ACC112 (cell line): ENCODE results near the gene ST3GAL2.
"Not testable (repeated sequence)": the region's sequence is repeated elsewhere in the genome, so short reads cannot be mapped to it uniquely, and the experiment has no call there.

ENCODE experiments used
- H2AFZ ChIP-seq: fragments of 200-600 bp; sonication (generic); one replicate; pipeline ENCODE4 v1.6.0; 2017; ENCODE audit warnings: antibody characterized with exemption, low read length; ENCODE audit not compliant: unreplicated experiment
- H3K27ac ChIP-seq: fragments of 200-600 bp; sonication (generic); 2 replicates; pipeline ENCODE4 v1.5.1; 2014; ENCODE audit warnings: low read depth, mild to moderate bottlenecking, antibody characterized with exemption, low read length, moderate library complexity
- H3K27me3 ChIP-seq: fragments of 200-600 bp; sonication (generic); 2 replicates; pipeline ENCODE4 v1.6.1; 2014; ENCODE audit warnings: mild to moderate bottlenecking, antibody characterized with exemption, low read length, moderate library complexity, mixed read lengths; ENCODE audit not compliant: insufficient read depth
- H3K36me3 ChIP-seq: fragments of 200-600 bp; sonication (generic); 2 replicates; pipeline ENCODE4 v1.6.1; 2016; ENCODE audit warnings: mild to moderate bottlenecking, antibody characterized with exemption, low read length, moderate library complexity, mixed read lengths; ENCODE audit not compliant: insufficient read depth
- H3K4me1 ChIP-seq: fragments of 200-600 bp; sonication (generic); one replicate; pipeline ENCODE4 v1.6.1; 2016; ENCODE audit warnings: low read length, mixed read lengths; ENCODE audit not compliant: insufficient read depth, unreplicated experiment, control insufficient read depth
- H3K4me3 ChIP-seq: fragments of 200-600 bp; sonication (generic); 2 replicates; pipeline ENCODE4 v1.5.1; 2014; ENCODE audit warnings: mild to moderate bottlenecking, low read depth, low read length
- H3K79me2 ChIP-seq: fragments of 200-600 bp; sonication (generic); one replicate; pipeline ENCODE4 v1.6.0; 2016; ENCODE audit warnings: low read length; ENCODE audit not compliant: control insufficient read depth, unreplicated experiment, insufficient read depth

ST3GAL2 gene

DNA sequence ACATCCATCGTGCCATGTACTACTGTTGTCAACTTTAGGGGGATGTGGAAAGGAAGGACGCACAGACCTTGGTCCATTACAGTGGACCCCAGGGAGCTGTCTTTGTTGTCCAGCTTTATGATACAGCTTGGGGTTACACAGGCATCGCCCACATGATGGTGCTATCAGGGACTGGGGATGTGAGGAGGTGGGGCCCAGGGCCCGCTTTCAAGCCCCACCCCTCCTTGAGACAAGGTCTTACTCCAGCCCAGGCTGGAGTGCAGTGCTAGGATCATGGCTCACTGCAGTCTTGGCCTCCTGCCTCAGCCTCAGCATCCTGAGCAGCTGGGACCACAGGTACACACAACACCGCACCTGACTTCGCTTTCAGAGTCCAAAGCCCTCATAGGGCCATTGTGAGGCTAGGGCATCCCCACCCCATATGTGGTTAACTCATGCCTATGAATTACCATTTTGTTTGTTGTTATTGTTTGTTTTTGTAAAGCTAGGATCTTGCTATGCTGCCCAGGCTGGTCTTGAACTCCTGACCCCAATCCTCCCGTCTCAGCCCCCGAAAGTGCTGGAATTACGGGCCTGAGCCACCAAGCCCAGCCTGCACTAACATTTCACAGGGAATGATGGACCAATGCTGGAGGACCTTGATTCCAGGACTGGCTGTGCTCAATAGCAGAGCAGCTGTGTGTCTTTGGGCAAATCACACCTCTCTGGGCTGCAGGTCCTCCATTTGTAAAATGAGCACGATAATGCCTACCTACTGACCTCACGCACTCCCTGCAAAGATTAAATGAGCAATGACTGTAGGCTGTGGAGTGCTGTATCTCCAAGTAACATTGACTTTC is 17.2 kb downstream of the ST3GAL2 start:
- H2AFZ ChIP-seq, result no peak overlapping the region
- H3K79me2 ChIP-seq, result peaks cover 69% of the 10 kb centered on the region
- no peak overlapping the region for H3K27ac ChIP-seq
- no peaks in the 10 kb centered on the region for H3K27me3 ChIP-seq
- peaks cover 4% of the 10 kb centered on the region; the same call in 1 of the 2 replicates for H3K36me3 ChIP-seq
- H3K4me3 ChIP-seq, result no peak overlapping the region
- H3K4me1 ChIP-seq, result peaks cover 19% of the 10 kb centered on the region

- H3K27me3 ChIP-seq, result no peaks in the 10 kb centered on the region
- H3K36me3 ChIP-seq, result peaks cover 4% of the 10 kb centered on the region; the same call in 1 of the 2 replicates
- H3K4me3 ChIP-seq, result no peak overlapping the region
- no peak overlapping the region for H3K27ac ChIP-seq
- peaks cover 19% of the 10 kb centered on the region for H3K4me1 ChIP-seq
- no peak overlapping the region for H2AFZ ChIP-seq
- H3K79me2 ChIP-seq, result peaks cover 68% of the 10 kb centered on the region
These were observed 17.9 kb downstream of the ST3GAL2 start for GRCh38 chr16:70421014-70421413.

GRCh38 chr16:70419384-70420327 is 19.2 kb downstream of the ST3GAL2 start:
- H2AFZ ChIP-seq, result no peak overlapping the region
- peaks cover 2% of the 10 kb centered on the region; the same call in 1 of the 2 replicates for H3K36me3 ChIP-seq
- H3K4me1 ChIP-seq, result peaks cover 19% of the 10 kb centered on the region

DNA sequence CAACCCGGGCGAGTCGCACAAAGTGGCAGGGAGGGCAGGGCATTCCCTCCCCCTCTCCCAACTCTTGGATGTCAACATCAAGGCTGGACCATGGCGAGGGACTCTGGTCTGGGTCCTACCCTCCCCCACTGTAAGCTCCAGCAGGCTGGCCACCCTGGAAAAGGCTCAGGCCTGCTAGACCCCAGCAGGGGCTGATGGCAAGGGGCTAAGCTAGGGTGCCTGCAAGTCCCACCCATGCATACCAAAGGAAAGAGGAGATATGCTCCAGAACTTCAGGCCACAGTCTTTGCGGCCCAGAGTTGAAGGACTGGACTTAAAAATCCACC is 19.9 kb downstream of the ST3GAL2 start:
- H3K27me3 ChIP-seq, result no peaks in the 10 kb centered on the region
- peaks cover 24% of the 10 kb centered on the region for H3K4me1 ChIP-seq
- no peak overlapping the region for H3K27ac ChIP-seq
- no peak overlapping the region for H2AFZ ChIP-seq
- peaks cover 63% of the 10 kb centered on the region for H3K79me2 ChIP-seq
- no peak overlapping the region for H3K4me3 ChIP-seq
- no peaks in the 10 kb centered on the region for H3K36me3 ChIP-seq

More at GRCh38 chr16:70419384-70420327, 19.2 kb downstream of the ST3GAL2 start:
- Histone ChIP-seq H3K27me3 (no peaks in the 10 kb centered on the region), H3K27ac (no peak overlapping the region), H3K4me3 (no peak overlapping the region), H3K79me2 (peaks cover 59% of the 10 kb centered on the region)

DNA sequence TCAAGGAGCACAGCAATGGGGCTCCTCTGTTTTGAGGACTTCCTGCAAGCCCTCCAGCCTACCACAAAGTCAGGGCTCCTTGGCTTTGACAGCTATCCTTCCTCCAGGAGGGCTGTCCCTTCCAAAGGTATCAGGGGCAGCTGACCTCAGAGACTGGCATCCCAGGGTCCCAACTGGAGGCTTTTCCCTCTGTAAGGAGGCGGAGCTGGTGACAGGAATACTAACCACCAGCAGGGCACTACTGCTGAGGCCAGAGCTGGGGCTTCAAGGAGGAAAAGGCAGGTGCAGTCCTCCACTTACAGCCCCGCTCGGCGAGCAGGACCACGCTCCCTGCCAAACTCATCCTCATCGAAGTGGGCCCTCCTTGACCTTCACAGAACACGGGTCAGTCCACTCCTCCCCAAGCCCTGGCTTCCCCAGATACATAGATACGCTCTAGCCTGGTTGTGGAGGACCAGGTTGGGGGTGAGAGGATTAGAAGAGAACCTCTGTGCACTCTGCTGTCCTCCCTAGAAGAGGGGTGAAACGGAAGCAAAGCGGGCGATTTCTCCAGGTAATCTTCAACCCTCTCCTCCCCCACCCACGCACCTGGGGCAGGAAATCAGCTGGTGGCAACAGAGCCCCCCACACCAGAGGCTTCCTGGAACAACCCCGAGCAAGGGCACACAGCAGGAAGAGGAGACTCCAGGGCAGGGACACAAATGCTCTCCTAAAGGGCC is 20.5 kb downstream of the ST3GAL2 start:
- H3K79me2 ChIP-seq, result peaks cover 66% of the 10 kb centered on the region
- H3K27ac ChIP-seq, result no peak overlapping the region
- no peak overlapping the region for H3K4me3 ChIP-seq
- H3K4me1 ChIP-seq, result peaks cover 20% of the 10 kb centered on the region
- no peaks in the 10 kb centered on the region for H3K36me3 ChIP-seq
- H2AFZ ChIP-seq, result no peak overlapping the region
- H3K27me3 ChIP-seq, result no peaks in the 10 kb centered on the region

- Histone ChIP-seq H3K27ac (no peak overlapping the region), H3K79me2 (peaks cover 58% of the 10 kb centered on the region)
These were observed 21.2 kb downstream of the ST3GAL2 start for GRCh38 chr16:70417661-70418060.

DNA sequence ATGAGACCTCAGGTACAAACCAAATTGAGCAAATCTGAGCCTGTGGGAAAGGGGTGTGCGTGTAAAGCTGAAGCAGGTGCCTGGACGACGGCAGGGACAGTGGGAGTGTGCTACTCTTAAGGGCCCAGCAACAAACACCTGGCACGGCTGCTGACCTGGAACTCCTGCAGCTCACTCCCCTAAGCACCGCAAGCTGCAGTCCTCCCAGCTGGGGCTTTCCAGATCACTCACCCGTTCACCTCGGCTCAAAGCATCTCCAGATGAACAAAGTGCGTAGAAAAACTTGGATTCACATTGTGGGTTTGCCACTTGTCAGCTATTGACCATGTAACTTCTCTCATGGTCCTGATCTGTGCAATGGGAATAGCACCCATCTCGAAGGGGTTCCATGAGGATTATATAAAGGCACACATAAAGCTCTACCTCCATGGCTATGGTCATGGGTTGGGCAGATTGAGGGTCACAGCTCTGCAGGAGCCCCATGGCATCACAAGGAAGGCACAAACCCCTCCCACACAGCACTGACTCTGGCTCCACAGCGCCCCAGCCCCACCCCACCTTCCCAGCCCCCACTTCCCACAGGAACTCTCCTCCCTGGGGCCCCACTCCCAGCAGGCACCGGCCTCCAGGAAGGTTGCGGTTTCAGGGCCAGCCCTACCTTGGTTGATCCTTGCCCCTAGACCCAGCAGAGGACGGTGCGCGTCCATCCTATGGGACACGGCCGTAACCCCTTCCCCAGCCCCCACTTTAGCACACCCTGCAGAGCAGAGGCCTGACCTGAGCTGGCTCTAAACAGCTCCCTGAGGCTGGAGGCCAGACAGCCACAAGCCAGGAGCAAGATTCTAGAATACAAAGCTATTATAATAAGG is 21.9 kb downstream of the ST3GAL2 start:
- Histone ChIP-seq H2AFZ (no peak overlapping the region), H3K4me1 (peaks cover 11% of the 10 kb centered on the region)

More at GRCh38 chr16:70417661-70418060, 21.2 kb downstream of the ST3GAL2 start:
- no peak overlapping the region for H3K4me3 ChIP-seq
- H2AFZ ChIP-seq, result no peak overlapping the region
- peaks cover 13% of the 10 kb centered on the region for H3K4me1 ChIP-seq
- H3K36me3 ChIP-seq, result no peaks in the 10 kb centered on the region
- no peaks in the 10 kb centered on the region for H3K27me3 ChIP-seq

GRCh38 chr16:70413572-70413971 is 25.3 kb downstream of the ST3GAL2 start:
- H3K79me2 ChIP-seq, result peaks cover 29% of the 10 kb centered on the region
- not testable (repeated sequence) for H3K4me1 ChIP-seq

More for the DNA sequence above, 21.9 kb downstream of the ST3GAL2 start:
- H3K27me3 ChIP-seq, result no peaks in the 10 kb centered on the region
- H3K4me3 ChIP-seq, result no peak overlapping the region
- peaks cover 3% of the 10 kb centered on the region; the same call in 1 of the 2 replicates for H3K36me3 ChIP-seq
- H3K79me2 ChIP-seq, result peaks cover 53% of the 10 kb centered on the region
- no peak overlapping the region for H3K27ac ChIP-seq

GRCh38 chr16:70412385-70412784 is 26.5 kb downstream of the ST3GAL2 start:
- Histone ChIP-seq H2AFZ (no peak overlapping the region), H3K27ac (no peak overlapping the region), H3K36me3 (peaks cover 3% of the 10 kb centered on the region; the same call in 1 of the 2 replicates), H3K4me3 (no peak overlapping the region), H3K79me2 (peaks cover 30% of the 10 kb centered on the region), H3K4me1 (peaks cover 5% of the 10 kb centered on the region), H3K27me3 (no peaks in the 10 kb centered on the region)

More at GRCh38 chr16:70413572-70413971, 25.3 kb downstream of the ST3GAL2 start:
- not testable (repeated sequence) for H3K27me3 ChIP-seq, H3K4me3 ChIP-seq, H2AFZ ChIP-seq, H3K36me3 ChIP-seq, H3K27ac ChIP-seq
